Neural cell (in vitro differentiated cells): ENCODE data around the gene FHIT. TPM values are rescaled to one million over a fixed set of nuclear protein-coding genes. Genes with fewer than 3 reads are reported as not detected.

Experiments used
- H2AFZ ChIP-seq: fragments of 200-600, 300-800 bp; sonication (generic), shearing (Covaris generic); 2 replicates; pipeline ENCODE4 v1.6.0; 2014; ENCODE audit warnings: low read depth, mild to moderate bottlenecking, antibody characterized with exemption, low read length, moderate library complexity
- H3F3A ChIP-seq: fragments of 200-600 bp; shearing (Covaris generic); 2 replicates; pipeline ENCODE4 v1.6.1; 2016; ENCODE audit warnings: mild to moderate bottlenecking, moderate library complexity, mixed read lengths, antibody characterized with exemption, low read length; ENCODE audit not compliant: insufficient read depth, poor library complexity, severe bottlenecking
- H3K27ac ChIP-seq: fragments of 200-600, 300-800 bp; sonication (generic), shearing (Covaris generic); 2 replicates; pipeline ENCODE4 v1.5.1; 2014; ENCODE audit warnings: mild to moderate bottlenecking, low read length, moderate library complexity
- H3K27me3 ChIP-seq: fragments of 300-800, 200-600 bp; sonication (generic), shearing (Covaris generic); 2 replicates; pipeline ENCODE4 v1.6.0; 2014; ENCODE audit warnings: mild to moderate bottlenecking, low read depth, low read length, moderate library complexity; ENCODE audit not compliant: insufficient read depth
- H3K36me3 ChIP-seq: fragments of 300-800, 200-600 bp; sonication (generic), shearing (Covaris generic); 2 replicates; pipeline ENCODE4 v1.5.1; 2014; ENCODE audit warnings: mild to moderate bottlenecking, antibody characterized with exemption, low read length, moderate library complexity; ENCODE audit not compliant: insufficient read depth
- H3K4me2 ChIP-seq: fragments of 300-800, 200-600 bp; sonication (generic), shearing (Covaris generic); 2 replicates; pipeline ENCODE4 v1.6.0; 2014; ENCODE audit warnings: mild to moderate bottlenecking, low read length
- H3K4me3 ChIP-seq: fragments of 300-800, 200-600 bp; sonication (generic), shearing (Covaris generic); 2 replicates; pipeline ENCODE4 v1.5.1; 2014; ENCODE audit warnings: mild to moderate bottlenecking, low read length, moderate library complexity
- H3K79me2 ChIP-seq: fragments of 200-600 bp; shearing (Covaris generic); replicated peaks from 2 replicates; pipeline ENCODE4 v1.6.0; 2014; ENCODE audit warnings: mild to moderate bottlenecking, low read length, moderate library complexity; ENCODE audit not compliant: insufficient read depth
- H3K9ac ChIP-seq: fragments of 300-800, 200-600 bp; sonication (generic), shearing (Covaris generic); 2 replicates; pipeline ENCODE4 v1.6.1; 2016; ENCODE audit warnings: mild to moderate bottlenecking, low read length, mixed read lengths
- H3K9me2 ChIP-seq: fragments of 200-600 bp; shearing (Covaris generic); 2 replicates; pipeline ENCODE4 v1.6.1; 2016; ENCODE audit warnings: mild to moderate bottlenecking, low read length, mixed read lengths; ENCODE audit not compliant: insufficient read depth
- H3K9me3 ChIP-seq: fragments of 200-600, 300-800 bp; sonication (generic), shearing (Covaris generic); 2 replicates; pipeline ENCODE4 v1.6.1; 2016; ENCODE audit warnings: mild to moderate bottlenecking, mixed run types, low read length, moderate library complexity, mixed read lengths
- H4K20me1 ChIP-seq: fragments of 200-600 bp; shearing (Covaris generic); 2 replicates; pipeline ENCODE4 v1.6.1; 2016; ENCODE audit warnings: mild to moderate bottlenecking, mixed run types; ENCODE audit not compliant: insufficient read depth
- CTCF ChIP-seq: fragments of 450-650 bp; IDR thresholded peaks from 2 replicates; pipeline ENCODE4 v1.5.1; 2014; ENCODE audit warnings: antibody characterized with exemption, mild to moderate bottlenecking, moderate library complexity; ENCODE audit not compliant: poor library complexity, severe bottlenecking
- EP300 ChIP-seq: fragments of 450-650 bp; conservative IDR thresholded peaks from 2 replicates; pipeline ENCODE4 v1.6.1; 2014; ENCODE audit warnings: antibody characterized with exemption, mild to moderate bottlenecking, moderate library complexity; ENCODE audit not compliant: poor library complexity, severe bottlenecking
- POLR2AphosphoS5 ChIP-seq: IDR thresholded peaks from 2 replicates; pipeline ENCODE4 v1.6.1; 2012
- RAD21 ChIP-seq: fragments of 450-650 bp; conservative IDR thresholded peaks from 2 replicates; pipeline ENCODE4 v1.6.1; 2014; ENCODE audit warnings: antibody characterized with exemption, mild to moderate bottlenecking, moderate library complexity
- SMC3 ChIP-seq: fragments of 450-650 bp; conservative IDR thresholded peaks from 2 replicates; pipeline ENCODE4 v1.6.1; 2014; ENCODE audit warnings: antibody characterized with exemption, mild to moderate bottlenecking, moderate library complexity; ENCODE audit not compliant: poor library complexity
- TAF1 ChIP-seq: IDR thresholded peaks from 2 replicates; pipeline ENCODE4 v1.6.1; 2012; ENCODE audit warnings: low read depth
- polyA plus RNA-seq: library from polyadenylated mRNA; depleted of rRNA; stranded (reverse); fragments of >200 nt; gene quantifications from 2 replicates; pipeline ENCODE4 v1.2.3, GENCODE V29; 2014
- TF ChIP-seq, protein P1 (sequence below): IDR thresholded peaks from 2 replicates; pipeline ENCODE4 v1.6.1; 2012; ENCODE audit warnings: borderline replicate concordance

FHIT gene
- polyA plus RNA-seq, 1 donor from 2014 or later, result not detected

DNA sequence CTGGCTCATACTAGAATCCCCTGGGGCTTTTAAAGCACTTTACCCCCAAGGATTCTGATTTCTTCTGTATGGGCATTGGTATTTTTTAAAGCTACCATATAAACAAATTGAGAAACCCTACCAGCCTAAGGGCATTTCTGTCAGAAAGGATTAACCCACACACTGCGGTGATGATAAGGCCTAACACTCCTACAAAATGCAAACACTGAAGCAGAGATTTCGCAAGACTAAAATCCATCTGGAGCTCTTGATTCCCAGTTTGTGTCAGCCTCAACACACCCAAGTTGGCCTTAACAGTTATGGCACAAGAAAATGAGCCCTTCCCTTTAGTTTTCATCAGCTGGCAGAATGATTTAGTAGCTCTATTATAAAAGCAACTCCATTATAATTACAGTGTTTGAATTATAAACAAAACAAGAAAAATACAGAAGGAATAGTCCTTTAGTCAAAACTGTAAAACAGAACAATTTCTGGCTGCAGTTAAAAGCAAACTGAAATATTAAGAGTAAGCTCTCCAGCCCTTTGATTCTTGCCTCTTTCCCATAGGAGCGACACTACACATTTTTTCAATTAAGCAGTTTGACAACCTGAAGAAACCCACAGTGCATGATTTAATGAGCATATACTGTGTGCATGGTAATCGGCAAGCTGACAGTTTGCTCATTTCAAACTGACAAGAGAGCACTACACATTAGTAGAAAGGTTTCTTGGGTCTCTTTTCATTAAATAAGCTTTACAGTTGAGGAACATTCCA lies 441.2 kb downstream of the FHIT start:
- H4K20me1 ChIP-seq, result no peaks in the 10 kb centered on the region
- H3K27ac ChIP-seq, result no peak overlapping the region
- H3K4me2 ChIP-seq, result no peak overlapping the region
- H3K9ac ChIP-seq, result no peak overlapping the region
- no peaks in the 10 kb centered on the region for H3K9me3 ChIP-seq
- H3K27me3 ChIP-seq, result no peaks in the 10 kb centered on the region
- H3K79me2 ChIP-seq, result no peaks in the 10 kb centered on the region
- H3F3A ChIP-seq, result no peaks in the 10 kb centered on the region
- no peaks in the 10 kb centered on the region for H3K9me2 ChIP-seq
- no peaks in the 10 kb centered on the region for H3K36me3 ChIP-seq
- H3K4me3 ChIP-seq, result no peak overlapping the region
- no peak for TF ChIP-seq RAD21
- peak; percentile 22 for TF ChIP-seq POLR2AphosphoS5
- no peak for TF ChIP-seq EP300
- no peak for TF ChIP-seq TAF1
- TF ChIP-seq CTCF, result no peak
- no peak overlapping the region for H2AFZ ChIP-seq

GRCh38 chr3:60803216-60804173 lies 447.8 kb downstream of the FHIT start:
- no peaks in the 10 kb centered on the region for H4K20me1 ChIP-seq
- no peak overlapping the region for H3K4me3 ChIP-seq
- no peak overlapping the region for H3K4me2 ChIP-seq
- H3K9me2 ChIP-seq, result no peaks in the 10 kb centered on the region
- H3K27ac ChIP-seq, result no peak overlapping the region
- no peak overlapping the region for H2AFZ ChIP-seq
- no peaks in the 10 kb centered on the region for H3K27me3 ChIP-seq
- no peaks in the 10 kb centered on the region for H3F3A ChIP-seq
- TF ChIP-seq CTCF (no peak), POLR2AphosphoS5 (no peak), SMC3 (no peak), TAF1 (no peak)
- TF ChIP-seq, protein P1, sequence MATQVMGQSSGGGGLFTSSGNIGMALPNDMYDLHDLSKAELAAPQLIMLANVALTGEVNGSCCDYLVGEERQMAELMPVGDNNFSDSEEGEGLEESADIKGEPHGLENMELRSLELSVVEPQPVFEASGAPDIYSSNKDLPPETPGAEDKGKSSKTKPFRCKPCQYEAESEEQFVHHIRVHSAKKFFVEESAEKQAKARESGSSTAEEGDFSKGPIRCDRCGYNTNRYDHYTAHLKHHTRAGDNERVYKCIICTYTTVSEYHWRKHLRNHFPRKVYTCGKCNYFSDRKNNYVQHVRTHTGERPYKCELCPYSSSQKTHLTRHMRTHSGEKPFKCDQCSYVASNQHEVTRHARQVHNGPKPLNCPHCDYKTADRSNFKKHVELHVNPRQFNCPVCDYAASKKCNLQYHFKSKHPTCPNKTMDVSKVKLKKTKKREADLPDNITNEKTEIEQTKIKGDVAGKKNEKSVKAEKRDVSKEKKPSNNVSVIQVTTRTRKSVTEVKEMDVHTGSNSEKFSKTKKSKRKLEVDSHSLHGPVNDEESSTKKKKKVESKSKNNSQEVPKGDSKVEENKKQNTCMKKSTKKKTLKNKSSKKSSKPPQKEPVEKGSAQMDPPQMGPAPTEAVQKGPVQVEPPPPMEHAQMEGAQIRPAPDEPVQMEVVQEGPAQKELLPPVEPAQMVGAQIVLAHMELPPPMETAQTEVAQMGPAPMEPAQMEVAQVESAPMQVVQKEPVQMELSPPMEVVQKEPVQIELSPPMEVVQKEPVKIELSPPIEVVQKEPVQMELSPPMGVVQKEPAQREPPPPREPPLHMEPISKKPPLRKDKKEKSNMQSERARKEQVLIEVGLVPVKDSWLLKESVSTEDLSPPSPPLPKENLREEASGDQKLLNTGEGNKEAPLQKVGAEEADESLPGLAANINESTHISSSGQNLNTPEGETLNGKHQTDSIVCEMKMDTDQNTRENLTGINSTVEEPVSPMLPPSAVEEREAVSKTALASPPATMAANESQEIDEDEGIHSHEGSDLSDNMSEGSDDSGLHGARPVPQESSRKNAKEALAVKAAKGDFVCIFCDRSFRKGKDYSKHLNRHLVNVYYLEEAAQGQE, result no peak
- H3K9ac ChIP-seq, result no peak overlapping the region
- H3K79me2 ChIP-seq, result no peaks in the 10 kb centered on the region
- no peaks in the 10 kb centered on the region for H3K36me3 ChIP-seq
- no peaks in the 10 kb centered on the region for H3K9me3 ChIP-seq
